Measurements from ENCODE around the gene RIC1.

GRCh38 chr9:5718296-5719032 is 89.6 kb downstream of the RIC1 start:
- no peak for TF ChIP-seq EZH2 (IDR thresholded peaks at IDR 0.05; ENCODE audit: low read length, missing control alignments)
- no peak for TF ChIP-seq CTCF (conservative IDR thresholded peaks at IDR 0.05 in 1 of 2, IDR thresholded peaks at IDR 0.05 in 1 of 2; ENCODE audit: low read depth in 1 of 2, low read length in 2 of 2)
